T47D (cell line): Measurements from ENCODE around the gene CCT3.
"Not testable (repeated sequence)": the region's sequence is repeated elsewhere in the genome, so short reads cannot be mapped to it uniquely, and the experiment has no call there.

ENCODE experiments used
- DNase-seq, 2 experiments: peaks; one replicate each; pipeline versions ENCODE4 v3.0.0 to v3.0.0-alpha.2; 2011 to 2012; ENCODE audit warnings: low read depth in 1 of 2, low spot score in 1 of 2
- JUND ChIP-seq: IDR thresholded peaks from 2 replicates; pipeline ENCODE4 v1.6.1; 2012; ENCODE audit warnings: low read depth
- in situ Hi-C: cut with HindIII; loops from 2 replicates; pipeline ENCODE4 v1.10.0; 2016; ENCODE audit warnings: low sequenced_read_pairs, low pct_unique_long_range_greater_than_20kb

Gene CCT3

DNA sequence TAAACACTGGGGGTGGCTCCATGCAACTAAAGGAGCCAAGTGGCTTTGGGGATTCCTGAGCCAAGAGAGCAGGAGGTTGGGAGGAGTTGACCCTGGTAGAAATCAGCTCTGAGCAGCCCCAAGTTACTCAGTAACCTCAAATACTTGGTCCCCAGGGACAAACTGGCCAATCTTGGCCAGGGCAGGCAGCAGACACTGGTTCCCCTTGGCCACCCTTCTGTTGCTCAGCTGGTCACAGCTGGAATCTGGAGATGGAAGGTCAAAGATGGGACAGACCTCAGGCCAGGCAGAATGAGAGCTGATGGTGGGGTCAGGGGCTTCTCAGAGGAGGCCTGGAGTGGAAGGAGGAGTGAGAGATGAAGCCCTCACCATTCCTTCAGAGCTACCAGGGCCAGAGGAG lies 27.7 kb upstream of the CCT3 start:
- DNase-seq: no peak
- in situ Hi-C loops: no loop called here
- TF ChIP-seq JUND: no peak

GRCh38 chr1:156360534-156360933 lies 22.4 kb upstream of the CCT3 start:
- no peak for TF ChIP-seq JUND
- DNase-seq: no peak
- in situ Hi-C loops: no loop called here

DNA sequence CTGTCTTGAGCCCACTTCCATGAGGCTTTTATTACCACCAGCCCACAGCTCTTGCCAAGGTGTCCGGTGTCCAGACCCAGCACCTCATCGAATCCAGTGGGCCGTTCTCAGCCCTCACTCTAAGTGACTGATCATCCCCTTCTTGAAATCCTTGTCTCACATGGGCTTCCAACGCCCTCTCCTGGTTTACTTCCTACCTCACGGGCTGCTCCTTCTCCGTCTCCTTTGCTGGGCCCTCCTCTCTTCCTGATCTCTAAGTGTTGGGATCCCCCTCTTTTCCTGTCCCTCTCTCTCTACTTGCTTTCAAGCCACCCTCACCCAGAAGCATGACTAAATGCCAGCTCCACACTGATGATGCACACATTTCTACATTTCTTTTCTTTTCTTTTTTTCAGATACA lies 21.9 kb upstream of the CCT3 start:
- TF ChIP-seq JUND: no peak
- in situ Hi-C loops: no loop called here
- DNase-seq: peak in 1 of 2 experiments; percentile 62

GRCh38 chr1:156359249-156359648 lies 21.2 kb upstream of the CCT3 start:
- TF ChIP-seq JUND: no peak
- no peak for DNase-seq
- in situ Hi-C loops: no loop called here

GRCh38 chr1:156358641-156359040 lies 20.5 kb upstream of the CCT3 start:
- TF ChIP-seq JUND: no peak
- no peak for DNase-seq
- in situ Hi-C loops: no loop called here

- in situ Hi-C loops: no loop called here
- TF ChIP-seq JUND: no peak
- DNase-seq: no peak
Observed at GRCh38 chr1:156357977-156358376, 19.9 kb upstream of the CCT3 start.

GRCh38 chr1:156356875-156357534 lies 18.9 kb upstream of the CCT3 start:
- in situ Hi-C loops: no loop called here
- DNase-seq: peak; percentile 85 to 89

GRCh38 chr1:156356262-156356874 lies 18.3 kb upstream of the CCT3 start:
- no peak for TF ChIP-seq JUND
- DNase-seq: no peak
- in situ Hi-C loops: no loop called here

More at GRCh38 chr1:156356875-156357534, 18.9 kb upstream of the CCT3 start:
- no peak for TF ChIP-seq JUND

DNA sequence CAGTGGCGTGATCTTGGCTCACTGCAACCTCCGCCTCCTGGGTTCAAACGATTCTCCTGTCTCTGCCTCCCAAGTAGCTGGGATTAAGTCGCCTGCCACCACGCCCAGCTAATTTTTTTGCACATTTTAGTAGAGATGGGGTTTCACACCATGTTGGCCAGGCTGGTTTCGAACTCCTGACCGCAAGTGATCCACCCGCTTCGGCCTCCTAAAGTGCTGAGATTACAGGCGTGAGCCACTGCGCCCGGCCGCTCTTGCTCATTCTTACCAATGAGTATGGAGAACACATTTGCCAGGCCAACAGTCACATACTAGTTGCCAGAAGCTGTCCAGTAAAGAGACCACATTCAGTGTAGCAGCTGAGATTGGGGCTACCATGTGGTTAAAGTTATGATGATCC lies 14.4 kb upstream of the CCT3 start:
- DNase-seq, in situ Hi-C loops: not testable (repeated sequence)

DNA sequence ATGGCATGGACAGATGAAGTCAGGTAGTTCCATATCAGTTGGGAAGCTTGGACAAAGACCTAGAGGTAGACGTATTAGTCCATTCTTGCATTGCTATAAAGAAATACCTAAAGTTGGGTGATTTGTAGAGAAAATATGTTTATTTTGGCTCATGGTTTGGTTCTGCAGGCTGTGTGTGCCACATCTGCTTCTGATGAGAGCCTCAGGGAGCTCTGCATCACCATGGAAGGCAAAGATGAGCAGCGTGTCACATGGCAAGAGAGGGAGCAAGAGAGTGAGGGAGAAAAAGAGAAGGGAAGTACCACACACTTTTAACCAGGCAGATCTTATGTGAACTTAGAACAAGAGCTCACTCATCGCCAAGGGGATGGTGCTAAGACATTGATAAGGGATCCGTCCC lies 9.2 kb upstream of the CCT3 start:
- no peak for DNase-seq
- no peak for TF ChIP-seq JUND
- in situ Hi-C loops: no loop called here

- DNase-seq: no peak
- in situ Hi-C loops: no loop called here
- no peak for TF ChIP-seq JUND
Observed at GRCh38 chr1:156346636-156347035, 8.5 kb upstream of the CCT3 start.

GRCh38 chr1:156346035-156346434 lies 7.9 kb upstream of the CCT3 start:
- DNase-seq, in situ Hi-C loops: not testable (repeated sequence)

DNA sequence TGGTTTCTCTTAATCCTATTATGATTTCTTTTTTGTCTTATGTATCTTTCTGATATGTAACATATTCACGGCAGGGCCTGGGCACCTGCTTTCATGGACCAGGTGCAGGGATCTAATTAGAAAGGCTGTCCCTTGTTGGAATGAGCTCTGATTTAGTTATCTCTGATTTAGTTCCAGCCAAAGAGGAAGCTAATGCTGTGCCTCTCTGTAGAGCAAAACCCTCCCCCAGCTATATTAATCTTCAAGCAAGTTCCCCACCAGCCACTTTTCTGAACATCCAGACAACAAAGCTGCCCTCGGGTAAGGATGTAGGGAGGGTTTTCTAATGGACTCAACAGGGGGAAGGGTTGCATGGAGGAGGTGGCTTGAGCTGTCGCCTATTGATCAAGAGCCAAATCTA lies 6.3 kb upstream of the CCT3 start:
- DNase-seq: no peak
- in situ Hi-C loops: no loop called here
- no peak for TF ChIP-seq JUND
